Vagina (tissue), 2 donors: ENCODE data around the gene C5orf47.

ENCODE experiments used
- CTCF ChIP-seq, 3 experiments: fragments of 450-650 bp in 2 of 3; fragments of 200-600 bp in 1 of 3; sonication (generic) in 1 of 3; IDR thresholded peaks; one replicate each; pipeline ENCODE4 v1.5.1; 2017 to 2019; ENCODE audit warnings: antibody characterized with exemption in 3 of 3, mild to moderate bottlenecking in 2 of 3, moderate library complexity in 2 of 3
- POLR2A ChIP-seq, 2 donors: fragments of 450-650 bp; IDR thresholded peaks; one replicate each; pipeline ENCODE4 v1.6.1; 2017; ENCODE audit warnings: antibody characterized with exemption in 2 of 2, mild to moderate bottlenecking in 2 of 2, moderate library complexity in 2 of 2

GRCh38 chr5:173998531-173998930 lies 9.6 kb downstream of the C5orf47 start:
- no peak for TF ChIP-seq CTCF (IDR thresholded peaks at IDR 0.05)
- no peak for TF ChIP-seq POLR2A (IDR thresholded peaks at IDR 0.05)
